ENCODE data around the gene PAX7. TPM values are rescaled to one million over a fixed set of nuclear protein-coding genes. Genes with fewer than 3 reads are reported as not detected.

PAX7 gene
- polyA plus RNA-seq, 1 donor: 0.06 TPM

DNA sequence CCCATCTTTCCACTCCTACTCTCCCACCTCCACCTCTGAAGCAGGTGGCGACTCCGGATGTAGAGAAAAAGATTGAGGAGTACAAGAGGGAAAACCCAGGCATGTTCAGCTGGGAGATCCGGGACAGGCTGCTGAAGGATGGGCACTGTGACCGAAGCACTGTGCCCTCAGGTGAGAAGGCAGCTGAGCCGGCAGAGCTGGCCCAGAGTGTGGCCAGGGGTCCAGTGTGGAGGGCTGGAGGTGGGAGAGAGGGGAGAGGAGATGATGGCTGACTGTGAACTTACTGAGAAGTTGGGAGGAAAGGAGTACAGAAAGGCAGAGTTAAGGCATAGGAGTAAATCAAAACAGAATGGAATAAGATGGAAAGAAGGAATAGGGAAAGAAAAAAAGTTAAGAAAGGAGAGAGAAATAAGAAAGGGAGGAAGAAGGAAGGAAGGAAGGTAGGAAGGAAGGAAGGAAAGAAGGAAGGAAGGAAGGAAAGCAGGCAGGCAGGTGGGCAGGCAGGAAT lies 4.5 kb downstream of the PAX7 start:
- WGBS (ENCODE audit: insufficient coverage, low lambda C conversion rate): 0% methylated on average over 1 of the region's 5 CpGs
- H3K27me3 ChIP-seq (ENCODE audit: control insufficient read depth, insufficient read depth, low read length): peaks cover 99% of the 10 kb centered on the region
- no peaks in the 10 kb centered on the region for H3K9me3 ChIP-seq (ENCODE audit: control insufficient read depth, low read depth, low read length)
- H3K27ac ChIP-seq (ENCODE audit: low read length): no peak overlapping the region
- H3K4me3 ChIP-seq (ENCODE audit: low read length): no peak overlapping the region
- H3K4me1 ChIP-seq (ENCODE audit: control insufficient read depth, insufficient read depth, low read length): no peaks in the 10 kb centered on the region
- H3K36me3 ChIP-seq (ENCODE audit: control insufficient read depth, insufficient read depth, low read length): no peaks in the 10 kb centered on the region
- no peak for DNase-seq

DNA sequence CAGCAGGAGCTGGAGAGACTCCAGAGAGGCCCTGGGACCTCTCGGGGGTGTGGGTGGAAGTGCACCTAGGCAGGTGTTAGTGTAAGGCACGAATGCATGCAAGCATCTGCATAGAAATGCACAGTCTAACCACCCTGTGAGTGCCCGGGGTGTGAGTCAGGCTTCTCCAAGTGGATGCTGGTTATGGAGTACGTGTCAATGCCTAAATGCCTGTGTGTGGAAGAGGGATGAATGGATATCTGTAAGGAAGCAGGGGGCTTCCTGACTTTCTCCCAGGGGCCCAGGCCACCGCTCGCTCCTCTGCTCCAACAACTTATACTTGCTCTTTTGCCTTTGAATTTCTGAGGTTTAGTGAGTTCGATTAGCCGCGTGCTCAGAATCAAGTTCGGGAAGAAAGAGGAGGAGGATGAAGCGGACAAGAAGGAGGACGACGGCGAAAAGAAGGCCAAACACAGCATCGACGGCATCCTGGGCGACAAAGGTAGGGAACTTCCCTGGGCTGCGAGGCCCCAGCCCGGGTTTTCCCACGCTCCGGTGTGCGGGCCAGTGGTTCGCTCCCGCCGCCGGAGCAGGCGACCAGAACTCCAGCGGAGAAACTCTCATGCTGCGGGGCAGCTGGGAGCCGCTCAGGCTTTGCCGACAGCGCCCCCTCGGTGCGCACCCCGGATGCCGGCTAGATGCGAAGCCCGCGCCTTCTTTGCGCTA lies 5.4 kb downstream of the PAX7 start:
- H3K9me3 ChIP-seq (ENCODE audit: control insufficient read depth, low read depth, low read length): no peaks in the 10 kb centered on the region
- no peaks in the 10 kb centered on the region for H3K4me1 ChIP-seq (ENCODE audit: control insufficient read depth, insufficient read depth, low read length)
- no peaks in the 10 kb centered on the region for H3K36me3 ChIP-seq (ENCODE audit: control insufficient read depth, insufficient read depth, low read length)
- H3K27me3 ChIP-seq (ENCODE audit: control insufficient read depth, insufficient read depth, low read length): peaks cover 99% of the 10 kb centered on the region
- DNase-seq: no peak
- no peak overlapping the region for H3K4me3 ChIP-seq (ENCODE audit: low read length)
- WGBS (ENCODE audit: insufficient coverage, low lambda C conversion rate): 0% methylated on average over 7 of the region's 40 CpGs
- H3K27ac ChIP-seq (ENCODE audit: low read length): no peak overlapping the region

DNA sequence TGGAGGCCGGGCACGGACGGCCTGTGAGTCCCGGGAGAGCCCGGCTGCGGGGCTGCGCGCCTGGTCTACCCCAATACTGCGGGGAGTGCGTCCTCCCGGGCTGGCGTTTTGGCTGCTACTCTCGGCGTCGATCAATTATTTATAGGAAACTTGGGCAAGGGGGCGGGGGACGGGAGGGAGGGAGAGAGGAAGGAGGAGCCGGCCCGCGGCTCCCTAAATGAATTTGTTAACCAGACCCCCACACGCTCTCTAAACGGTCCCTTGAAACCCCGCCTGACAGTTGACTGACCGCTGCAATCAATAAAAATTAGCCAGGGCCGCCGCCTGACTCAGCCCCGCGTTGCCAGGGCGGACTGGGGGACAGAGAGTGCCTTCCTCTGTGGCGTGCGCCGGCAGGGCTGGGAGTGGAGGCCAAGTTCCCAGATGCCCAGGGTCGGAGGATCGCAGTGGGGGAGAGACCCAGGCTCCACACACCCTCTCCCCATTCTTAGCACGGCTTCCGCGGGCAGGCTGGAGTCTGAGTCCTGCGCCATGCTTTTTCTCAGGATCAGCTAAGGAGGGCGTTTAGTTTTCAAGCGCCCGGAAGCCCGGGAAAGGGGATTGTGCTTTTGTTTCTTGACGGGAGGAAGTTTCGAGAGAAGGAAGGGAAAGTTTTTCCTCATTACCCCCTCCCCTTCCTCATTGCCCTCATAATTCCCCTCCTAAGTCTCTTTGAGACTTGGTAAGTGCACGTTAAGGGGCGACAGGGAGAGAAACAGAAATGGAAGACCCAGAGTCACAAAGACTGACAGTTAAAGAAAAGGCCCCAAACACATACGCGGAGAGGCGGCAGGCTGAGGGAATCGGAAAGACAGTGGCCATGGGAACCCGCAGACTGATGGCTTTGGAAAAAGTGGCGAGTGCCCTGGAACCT lies 6.2 kb downstream of the PAX7 start:
- Histone ChIP-seq H3K27ac (ENCODE audit: low read length) (no peak overlapping the region), H3K36me3 (ENCODE audit: control insufficient read depth, insufficient read depth, low read length) (no peaks in the 10 kb centered on the region), H3K4me1 (ENCODE audit: control insufficient read depth, insufficient read depth, low read length) (no peaks in the 10 kb centered on the region), H3K9me3 (ENCODE audit: control insufficient read depth, low read depth, low read length) (no peaks in the 10 kb centered on the region), H3K4me3 (ENCODE audit: low read length) (no peak overlapping the region), H3K27me3 (ENCODE audit: control insufficient read depth, insufficient read depth, low read length) (peaks cover 100% of the 10 kb centered on the region)
- DNase-seq: no peak
- no CpG with 5 or more reads among the region's 52 CpGs for WGBS (ENCODE audit: insufficient coverage, low lambda C conversion rate)

DNA sequence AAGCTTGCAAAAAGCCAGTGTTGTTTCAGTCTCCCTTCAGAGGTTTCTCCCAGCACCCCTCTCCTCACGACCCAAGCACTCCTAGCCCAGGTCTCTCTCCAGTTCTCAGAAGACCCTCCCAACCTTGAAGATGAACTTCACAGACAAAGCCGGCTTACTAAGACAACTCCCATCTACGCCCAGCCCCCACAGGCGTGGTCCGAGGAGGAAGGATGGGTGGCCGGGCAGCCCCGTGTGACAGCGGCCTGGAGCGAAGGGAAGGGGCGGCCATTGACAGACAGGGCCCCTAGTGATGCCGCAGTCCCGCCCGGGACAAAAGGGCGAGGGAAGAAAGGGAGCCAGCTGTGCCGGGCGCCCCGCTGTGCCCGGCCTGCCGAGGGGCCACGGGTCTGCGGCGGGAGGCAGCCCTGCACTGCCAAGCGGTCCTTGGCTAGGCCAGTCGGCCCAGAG lies 6.9 kb downstream of the PAX7 start:
- no peak for DNase-seq
- Histone ChIP-seq H3K4me3 (ENCODE audit: low read length) (no peak overlapping the region), H3K4me1 (ENCODE audit: control insufficient read depth, insufficient read depth, low read length) (no peaks in the 10 kb centered on the region), H3K27ac (ENCODE audit: low read length) (no peak overlapping the region), H3K9me3 (ENCODE audit: control insufficient read depth, low read depth, low read length) (no peaks in the 10 kb centered on the region), H3K27me3 (ENCODE audit: control insufficient read depth, insufficient read depth, low read length) (peaks cover 99% of the 10 kb centered on the region), H3K36me3 (ENCODE audit: control insufficient read depth, insufficient read depth, low read length) (no peaks in the 10 kb centered on the region)
- no CpG with 5 or more reads among the region's 24 CpGs for WGBS (ENCODE audit: insufficient coverage, low lambda C conversion rate)

DNA sequence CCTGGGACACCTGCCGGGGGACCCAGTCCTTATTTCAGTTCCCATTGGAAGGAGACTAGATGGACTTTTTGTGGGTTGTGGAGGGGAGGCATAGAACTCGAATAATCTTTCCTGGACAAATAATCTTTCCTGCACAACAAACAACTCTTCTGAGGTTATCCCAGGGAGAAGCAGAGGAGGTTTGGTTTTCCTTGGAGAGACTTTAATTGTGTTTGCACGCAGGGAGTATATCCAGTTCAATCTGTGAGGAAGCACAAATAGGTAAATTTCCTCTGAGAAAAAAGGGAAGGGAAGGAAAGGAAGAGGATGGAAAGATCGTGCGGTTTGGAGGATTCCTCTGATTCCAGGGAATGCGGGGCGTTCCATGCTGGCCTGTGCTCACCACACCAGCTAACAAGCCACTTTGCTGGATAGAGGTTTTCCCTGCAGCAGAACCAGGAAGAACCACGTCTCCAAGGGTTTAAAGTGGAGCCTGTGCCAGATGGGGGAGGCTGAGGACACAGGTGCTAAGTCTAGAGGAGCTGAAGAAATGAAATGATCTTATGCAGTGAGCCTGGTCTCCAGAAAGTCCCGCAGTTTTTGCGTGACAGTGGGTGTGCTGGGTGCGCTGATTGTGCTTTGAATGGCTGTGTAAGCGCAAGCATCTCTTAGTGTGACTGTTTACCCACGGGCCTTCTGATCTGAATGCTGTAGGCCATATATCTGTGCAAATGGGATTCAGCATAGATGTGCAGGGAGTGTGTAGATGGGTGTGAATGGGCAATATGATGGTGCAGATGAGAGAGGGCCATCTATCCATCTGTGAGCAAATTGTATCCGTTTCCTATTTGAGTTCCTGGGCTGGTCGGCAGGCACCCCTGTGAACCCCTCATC lies 7.6 kb downstream of the PAX7 start:
- no peak for DNase-seq
- Histone ChIP-seq H3K27ac (ENCODE audit: low read length) (no peak overlapping the region), H3K27me3 (ENCODE audit: control insufficient read depth, insufficient read depth, low read length) (peaks cover 99% of the 10 kb centered on the region), H3K4me1 (ENCODE audit: control insufficient read depth, insufficient read depth, low read length) (no peaks in the 10 kb centered on the region), H3K9me3 (ENCODE audit: control insufficient read depth, low read depth, low read length) (peaks cover 4% of the 10 kb centered on the region), H3K36me3 (ENCODE audit: control insufficient read depth, insufficient read depth, low read length) (no peaks in the 10 kb centered on the region), H3K4me3 (ENCODE audit: low read length) (no peak overlapping the region)
- WGBS (ENCODE audit: insufficient coverage, low lambda C conversion rate): 0% methylated on average over 2 of the region's 15 CpGs

DNA sequence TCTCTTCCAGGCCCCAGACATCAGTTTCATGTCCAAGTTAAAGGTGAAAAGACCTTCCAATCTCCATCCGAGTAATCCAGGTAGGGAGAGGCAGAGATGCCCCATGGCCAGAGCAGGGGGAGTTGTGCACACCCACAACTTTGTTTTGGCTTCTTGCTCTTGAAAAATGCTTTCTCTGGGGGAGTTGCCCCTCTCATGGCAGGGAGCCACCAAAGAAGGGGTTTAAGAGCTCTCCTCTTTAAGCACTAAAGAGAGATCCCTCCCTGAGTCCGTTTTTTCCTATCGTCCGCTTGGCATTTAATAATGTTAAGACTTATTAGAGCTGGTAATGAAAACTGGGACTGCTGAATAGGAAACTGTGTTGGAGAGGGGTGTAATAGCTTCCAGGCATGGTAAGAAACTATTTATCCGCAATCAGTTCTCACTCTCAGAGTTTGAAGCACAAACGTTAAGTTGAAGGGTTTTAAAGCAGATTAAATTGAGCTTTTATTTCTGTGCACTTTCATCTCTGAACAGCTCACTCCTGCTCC lies 8.3 kb downstream of the PAX7 start:
- H3K36me3 ChIP-seq (ENCODE audit: control insufficient read depth, insufficient read depth, low read length): no peaks in the 10 kb centered on the region
- no peak overlapping the region for H3K4me3 ChIP-seq (ENCODE audit: low read length)
- no peaks in the 10 kb centered on the region for H3K4me1 ChIP-seq (ENCODE audit: control insufficient read depth, insufficient read depth, low read length)
- no peak overlapping the region for H3K27ac ChIP-seq (ENCODE audit: low read length)
- no peak for DNase-seq
- H3K9me3 ChIP-seq (ENCODE audit: control insufficient read depth, low read depth, low read length): peaks cover 4% of the 10 kb centered on the region
- 9% methylated on average over 4 of the region's 6 CpGs for WGBS (ENCODE audit: insufficient coverage, low lambda C conversion rate)
- H3K27me3 ChIP-seq (ENCODE audit: control insufficient read depth, insufficient read depth, low read length): peaks cover 99% of the 10 kb centered on the region

DNA sequence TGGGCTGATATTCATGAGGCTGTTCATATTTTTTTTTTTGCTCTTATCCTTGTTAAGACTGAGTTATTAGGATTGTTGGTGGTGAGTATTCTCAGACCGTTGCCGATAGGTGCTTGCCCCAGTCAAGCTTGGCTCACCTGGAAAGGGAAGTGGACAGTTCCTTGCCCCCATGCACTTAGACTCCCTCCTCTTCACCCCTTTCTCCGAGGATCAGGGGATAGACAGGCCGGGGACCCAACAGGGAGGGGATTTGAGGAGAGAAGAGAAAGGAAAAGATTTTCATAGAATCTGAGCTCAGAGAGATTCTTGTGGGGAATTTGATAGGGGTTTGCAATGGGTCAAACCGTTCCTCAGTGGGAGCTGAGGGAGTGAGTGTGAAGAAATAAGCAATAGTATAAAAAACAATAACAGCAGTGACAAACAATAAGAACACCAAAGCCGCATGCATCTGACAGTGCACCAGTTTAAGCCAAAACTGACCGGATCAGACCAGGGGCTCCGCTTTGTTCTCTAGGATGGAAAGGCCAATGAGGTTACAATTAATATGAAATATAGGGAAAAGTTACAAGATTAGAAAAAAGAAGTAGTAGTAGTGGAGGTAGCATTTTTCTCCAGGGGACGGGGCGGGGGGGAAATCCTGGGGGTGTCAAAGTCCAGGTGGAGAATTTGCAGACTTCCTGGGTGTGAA lies 8.9 kb downstream of the PAX7 start:
- peaks cover 4% of the 10 kb centered on the region for H3K9me3 ChIP-seq (ENCODE audit: control insufficient read depth, low read depth, low read length)
- WGBS (ENCODE audit: insufficient coverage, low lambda C conversion rate): 0% methylated on average over 4 of the region's 10 CpGs
- no peak overlapping the region for H3K27ac ChIP-seq (ENCODE audit: low read length)
- no peak for DNase-seq
- no peaks in the 10 kb centered on the region for H3K36me3 ChIP-seq (ENCODE audit: control insufficient read depth, insufficient read depth, low read length)
- no peaks in the 10 kb centered on the region for H3K4me1 ChIP-seq (ENCODE audit: control insufficient read depth, insufficient read depth, low read length)
- peaks cover 99% of the 10 kb centered on the region for H3K27me3 ChIP-seq (ENCODE audit: control insufficient read depth, insufficient read depth, low read length)
- no peak overlapping the region for H3K4me3 ChIP-seq (ENCODE audit: low read length)

DNA sequence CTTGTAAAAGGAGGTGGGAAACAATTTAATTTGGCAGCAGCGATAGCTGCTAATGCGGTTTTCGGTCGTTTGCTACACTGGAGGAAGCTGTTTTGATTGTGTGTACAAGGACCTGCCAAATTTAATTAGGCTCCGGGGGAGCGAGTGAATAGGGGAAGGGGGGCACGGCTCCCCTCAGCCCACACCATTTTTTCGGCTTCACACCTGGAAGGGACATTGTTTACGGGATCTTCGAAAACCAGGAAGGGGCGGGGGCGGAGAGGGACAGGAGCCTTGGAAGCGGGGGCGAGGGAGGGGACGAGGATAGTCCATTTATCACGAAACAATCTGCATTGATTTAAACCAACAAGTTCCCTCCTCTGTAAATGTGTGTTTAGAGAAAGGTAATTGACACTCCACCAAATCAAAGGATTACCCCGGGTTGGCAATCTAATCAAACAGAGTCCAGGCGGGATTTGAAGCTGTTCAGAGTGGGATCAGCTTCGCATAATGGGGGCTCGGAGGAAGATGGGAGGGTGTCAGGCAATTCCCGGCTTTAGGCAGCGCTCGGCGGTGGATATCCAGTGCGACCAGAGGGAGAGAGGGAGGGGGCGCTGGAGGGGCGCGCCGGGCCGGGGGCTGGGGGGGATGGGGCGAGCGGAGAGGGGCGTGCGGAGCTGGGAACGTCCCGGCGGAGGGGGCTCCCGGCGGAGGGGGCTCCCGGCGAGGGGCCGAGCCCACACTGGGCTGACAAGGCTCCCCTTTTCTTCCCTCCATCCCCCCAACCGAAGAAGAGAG lies 9.8 kb downstream of the PAX7 start:
- H3K27me3 ChIP-seq (ENCODE audit: control insufficient read depth, insufficient read depth, low read length): peaks cover 99% of the 10 kb centered on the region
- H3K27ac ChIP-seq (ENCODE audit: low read length): no peak overlapping the region
- H3K4me3 ChIP-seq (ENCODE audit: low read length): no peak overlapping the region
- no peaks in the 10 kb centered on the region for H3K4me1 ChIP-seq (ENCODE audit: control insufficient read depth, insufficient read depth, low read length)
- 0% methylated on average over 1 of the region's 43 CpGs for WGBS (ENCODE audit: insufficient coverage, low lambda C conversion rate)
- DNase-seq: no peak
- H3K36me3 ChIP-seq (ENCODE audit: control insufficient read depth, insufficient read depth, low read length): no peaks in the 10 kb centered on the region
- peaks cover 4% of the 10 kb centered on the region for H3K9me3 ChIP-seq (ENCODE audit: control insufficient read depth, low read depth, low read length)
